ENCODE data around the gene SPATA13.
"Not testable (repeated sequence)": the region's sequence is repeated elsewhere in the genome, so short reads cannot be mapped to it uniquely, and the experiment has no call there.

The SPATA13 gene

DNA sequence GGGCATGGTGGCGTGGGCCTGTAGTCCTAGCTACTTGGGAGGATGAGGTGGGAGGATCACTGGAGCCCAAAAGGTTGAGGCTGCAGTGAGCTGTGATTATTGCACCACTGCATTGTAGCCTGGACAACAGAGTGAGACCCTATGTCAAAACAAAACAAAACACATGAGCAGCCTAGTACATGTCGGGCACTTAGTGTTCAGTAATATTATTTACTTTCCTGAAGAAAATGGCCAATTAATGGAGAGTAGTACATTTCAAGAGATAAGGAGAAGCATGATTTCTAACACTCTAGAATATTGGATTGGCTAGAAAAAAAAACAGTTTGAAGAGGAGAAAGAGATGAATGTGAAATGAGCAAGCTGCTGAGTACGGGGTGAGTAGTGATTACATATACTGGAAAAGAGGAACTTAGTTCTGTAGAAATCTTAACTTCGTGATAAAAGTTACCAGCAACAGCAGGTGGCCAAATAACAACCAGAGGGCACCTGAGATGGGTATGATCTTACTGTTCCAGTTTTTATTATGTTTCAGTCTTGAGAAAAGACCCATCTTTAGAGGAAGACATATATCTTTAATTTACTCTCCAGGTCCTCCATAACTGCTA, 36.2 kb downstream of the SPATA13 start:
- DNase-seq (ENCODE audit: low read depth) = no peak

DNA sequence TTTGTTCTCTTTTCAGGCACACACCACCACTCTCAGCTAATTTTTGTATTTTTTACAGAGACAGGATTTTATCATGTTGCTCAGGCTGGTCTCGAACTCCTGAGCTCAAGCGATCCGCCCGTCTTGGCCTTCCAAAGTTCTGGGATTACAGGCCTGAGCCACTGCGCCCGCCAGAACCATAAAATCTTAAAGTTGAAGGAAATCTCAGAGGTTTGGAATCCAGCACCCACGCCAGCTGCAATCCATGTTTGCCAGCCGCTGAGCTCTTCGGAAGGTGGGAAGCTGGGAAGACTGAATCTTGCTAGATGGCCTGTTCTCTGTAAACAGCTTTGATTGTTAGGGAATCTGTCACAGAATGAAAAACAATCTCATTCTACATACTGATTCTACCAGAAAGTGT, 38.5 kb downstream of the SPATA13 start:
- no peak for DNase-seq (ENCODE audit: low read depth)

DNA sequence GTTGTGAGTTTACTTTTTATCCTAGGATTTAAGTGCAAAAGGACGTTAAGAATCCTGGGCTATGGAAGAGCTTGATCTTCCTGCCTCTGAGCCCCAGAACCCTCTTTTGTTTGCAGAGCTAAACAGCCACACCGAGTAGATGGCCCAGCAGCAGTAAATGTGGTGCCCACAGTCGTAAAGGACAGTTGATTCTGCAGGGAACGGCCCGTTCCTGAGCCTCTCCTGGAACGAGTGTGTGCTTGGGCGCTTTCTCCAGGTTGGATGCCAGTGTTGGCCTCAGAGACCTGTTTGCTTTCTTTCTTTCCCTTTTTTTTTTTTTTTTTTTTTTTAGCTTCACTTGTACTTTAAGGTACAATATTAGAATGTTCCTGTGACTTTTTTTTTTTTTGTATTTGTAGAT, 41.7 kb downstream of the SPATA13 start:
- DNase-seq (ENCODE audit: low read depth) = no peak

DNA sequence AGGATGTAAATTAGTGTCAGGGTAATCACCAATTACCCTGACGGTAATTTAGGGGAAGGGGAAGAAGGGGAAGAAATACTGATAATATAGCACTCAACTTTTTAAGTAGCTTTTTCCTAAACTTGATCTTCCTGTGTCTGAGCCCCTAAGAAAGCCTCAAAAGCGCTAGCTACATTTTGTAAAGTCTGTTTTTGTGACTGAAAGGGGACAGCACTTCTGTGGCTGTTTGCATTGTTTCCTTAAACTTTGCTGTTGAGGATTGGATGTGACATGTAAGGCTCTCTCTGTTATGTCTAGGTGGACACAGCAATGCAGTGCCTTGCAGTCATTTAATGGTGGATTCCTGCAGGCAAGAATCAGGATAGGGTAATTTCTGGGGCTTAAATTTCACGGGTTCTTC, 42.8 kb downstream of the SPATA13 start:
- no peak for DNase-seq (ENCODE audit: low read depth)

DNA sequence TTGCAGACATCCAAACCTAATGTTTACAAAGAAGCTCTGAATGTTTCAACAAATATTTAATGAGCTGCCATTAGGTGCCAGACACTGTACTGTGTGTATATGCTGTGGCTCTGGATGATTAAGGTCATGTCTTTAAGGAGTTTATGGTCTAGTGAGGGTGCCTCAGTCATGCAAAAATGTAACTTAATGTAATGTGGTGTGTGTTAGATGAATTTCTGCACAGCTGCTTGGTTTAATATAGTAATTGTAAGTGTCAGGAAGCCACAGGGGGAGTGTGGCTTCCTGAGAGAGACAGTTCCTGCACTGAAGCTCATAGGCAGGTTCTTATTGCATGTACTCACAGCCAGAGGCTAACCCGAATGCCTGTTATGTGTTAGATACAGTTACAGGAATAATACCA, 43.3 kb downstream of the SPATA13 start:
- DNase-seq (ENCODE audit: low read depth) = no peak

DNA sequence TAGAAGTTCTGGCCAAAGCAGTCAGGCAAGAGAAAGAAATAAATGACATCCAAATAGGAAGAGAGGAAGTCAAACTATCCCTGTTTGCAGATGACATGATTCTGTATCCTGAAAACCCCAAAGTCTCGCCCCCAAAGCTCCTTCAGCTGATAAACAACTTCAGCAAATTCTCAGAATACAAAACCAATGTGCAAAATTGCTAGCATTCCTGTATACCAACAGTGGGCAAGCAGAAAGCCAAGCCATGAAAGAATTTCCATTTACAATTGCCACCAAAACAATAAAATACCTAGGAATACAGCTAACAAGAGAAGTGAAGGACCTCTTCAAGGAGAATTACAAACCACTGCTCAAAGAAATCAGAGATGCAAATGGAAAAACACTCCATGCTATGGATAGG, 44.6 kb downstream of the SPATA13 start:
- DNase-seq (ENCODE audit: low read depth) = not testable (repeated sequence)

DNA sequence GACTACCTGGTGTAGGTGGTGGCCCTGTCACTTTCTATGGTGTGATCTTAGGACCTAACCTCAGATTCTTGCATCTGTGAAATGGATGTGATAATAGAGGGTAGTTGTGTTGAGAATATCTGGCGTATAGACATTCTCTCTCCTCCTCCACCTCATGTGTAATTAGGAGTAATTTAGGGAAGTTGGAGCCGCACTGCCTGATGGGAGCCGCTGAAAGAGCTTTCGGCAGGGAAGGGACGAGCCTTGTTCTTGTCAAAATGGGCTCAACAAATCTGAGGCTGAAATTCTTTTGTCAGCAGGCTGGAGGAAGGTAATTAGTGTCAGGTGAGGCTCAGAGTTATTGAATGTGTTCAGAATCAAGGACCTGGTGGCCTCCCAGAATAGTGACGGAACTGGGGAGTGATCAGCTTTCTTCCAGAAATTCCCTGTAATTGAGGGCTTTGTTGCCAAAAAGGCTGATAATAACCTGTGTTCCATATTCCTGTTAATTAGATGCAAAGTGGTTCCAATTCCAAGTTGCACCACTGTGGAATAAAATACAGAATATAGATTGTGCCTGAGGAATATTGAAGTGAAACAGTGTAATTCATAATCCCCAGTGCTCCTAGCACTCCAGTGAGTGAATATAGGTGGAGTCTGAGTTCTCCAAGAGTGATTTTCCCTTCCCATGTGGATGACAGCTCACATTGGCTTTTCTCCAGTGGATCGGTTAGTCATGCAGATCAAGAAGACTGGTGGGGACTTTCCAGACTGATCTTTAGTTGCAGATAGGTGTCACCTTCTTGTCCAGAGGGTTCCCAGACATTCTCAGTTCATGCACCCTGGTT, 47.5 kb downstream of the SPATA13 start:
- no peak for DNase-seq (ENCODE audit: low read depth)

DNA sequence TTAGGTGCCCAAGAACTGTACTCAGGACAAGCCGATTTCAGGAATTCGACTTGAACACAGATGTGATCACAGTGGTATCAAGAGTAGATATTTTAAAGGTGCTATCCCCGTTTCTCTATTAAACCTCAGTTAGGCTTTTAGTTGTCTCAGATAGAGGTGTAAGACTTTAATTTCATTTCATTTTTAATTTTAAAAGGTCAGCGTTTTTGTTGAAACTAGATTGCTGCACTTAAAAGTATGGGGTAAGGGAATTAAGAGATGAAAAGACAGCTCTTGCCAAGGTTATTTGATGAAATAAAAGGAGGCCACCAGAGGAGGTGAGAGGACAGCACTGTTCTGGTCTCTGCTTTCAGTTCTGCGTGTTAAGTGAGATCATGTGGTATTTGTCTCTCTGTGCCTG, 48.6 kb downstream of the SPATA13 start:
- no peak for DNase-seq (ENCODE audit: low read depth)

DNA sequence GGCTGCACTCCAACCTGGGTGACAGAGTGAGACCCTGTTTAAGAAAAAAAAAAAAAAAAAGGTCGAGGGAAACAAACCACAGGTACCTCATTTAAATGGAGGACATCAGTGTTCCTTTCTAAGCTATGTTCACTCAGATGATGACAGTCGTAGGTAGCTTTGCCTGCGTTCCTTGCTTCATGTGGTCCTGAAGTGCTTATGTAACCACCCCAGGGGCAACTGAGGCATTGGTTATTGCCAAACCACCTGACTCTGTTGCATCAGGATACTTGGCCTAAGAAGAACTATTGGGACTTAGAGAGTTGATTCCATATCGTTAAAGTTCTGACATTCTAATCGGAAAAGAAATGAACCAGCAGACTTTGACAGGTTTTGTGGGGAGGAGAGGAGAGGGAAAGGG, 51.7 kb downstream of the SPATA13 start:
- no peak for DNase-seq (ENCODE audit: low read depth)

DNA sequence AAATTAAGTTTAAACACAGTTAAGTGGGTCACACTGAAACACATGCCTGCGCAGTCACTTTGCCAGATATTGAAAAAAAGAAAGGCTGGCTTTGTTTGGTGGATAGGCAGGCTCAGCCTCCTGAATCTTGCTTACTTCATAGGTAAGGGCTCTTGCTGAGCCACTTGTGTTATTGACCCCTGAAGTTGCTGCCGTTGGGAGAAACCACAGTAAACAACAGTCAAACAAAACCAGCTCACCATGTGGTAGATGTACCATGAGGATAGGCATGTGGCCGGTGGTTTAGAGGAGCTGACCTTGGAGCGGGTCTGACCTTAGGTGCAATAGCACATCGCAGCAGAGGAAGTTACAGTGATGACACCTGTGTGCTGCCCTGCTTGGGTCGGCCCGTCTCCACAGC, 52.2 kb downstream of the SPATA13 start:
- no peak for DNase-seq (ENCODE audit: low read depth)

DNA sequence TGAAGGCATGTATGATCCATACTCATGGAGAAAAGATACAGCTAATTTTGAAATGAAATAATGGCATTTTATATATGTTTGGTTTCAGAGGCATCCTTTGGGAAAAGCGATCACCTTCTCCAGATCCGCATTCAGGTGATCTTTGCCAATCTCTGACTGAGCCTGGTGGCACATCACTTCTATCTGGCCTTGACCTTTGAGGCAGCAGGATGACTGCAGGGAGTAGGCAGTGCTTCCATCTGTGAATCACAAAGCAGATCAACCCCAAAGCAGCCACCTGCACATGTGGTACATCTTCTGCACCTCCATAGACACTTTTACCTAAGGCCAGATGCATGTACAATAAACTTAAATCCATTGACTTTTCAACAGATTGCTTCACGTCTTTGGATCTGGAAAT, 53.4 kb downstream of the SPATA13 start:
- DNase-seq (ENCODE audit: low read depth) = no peak

DNA sequence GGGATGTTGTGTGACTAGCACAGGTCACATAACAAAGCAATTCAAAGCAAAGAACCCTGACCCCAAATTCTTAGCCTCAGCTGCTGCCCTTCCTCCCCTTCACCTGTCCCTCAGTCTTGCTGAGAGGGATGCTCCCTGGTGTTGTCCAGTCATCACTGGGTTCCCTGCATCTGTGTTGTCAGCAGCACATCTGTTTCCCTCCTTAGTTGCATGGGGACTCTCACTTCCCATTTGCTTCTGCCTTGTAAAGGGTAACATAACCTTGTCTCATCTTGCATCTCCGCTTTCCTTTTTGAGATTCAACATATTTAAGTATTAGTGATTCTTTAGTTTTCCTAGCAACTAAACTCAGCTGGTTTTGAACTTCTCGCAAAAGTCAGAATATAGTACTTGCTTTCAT, 54.0 kb downstream of the SPATA13 start:
- DNase-seq (ENCODE audit: low read depth) = no peak

DNA sequence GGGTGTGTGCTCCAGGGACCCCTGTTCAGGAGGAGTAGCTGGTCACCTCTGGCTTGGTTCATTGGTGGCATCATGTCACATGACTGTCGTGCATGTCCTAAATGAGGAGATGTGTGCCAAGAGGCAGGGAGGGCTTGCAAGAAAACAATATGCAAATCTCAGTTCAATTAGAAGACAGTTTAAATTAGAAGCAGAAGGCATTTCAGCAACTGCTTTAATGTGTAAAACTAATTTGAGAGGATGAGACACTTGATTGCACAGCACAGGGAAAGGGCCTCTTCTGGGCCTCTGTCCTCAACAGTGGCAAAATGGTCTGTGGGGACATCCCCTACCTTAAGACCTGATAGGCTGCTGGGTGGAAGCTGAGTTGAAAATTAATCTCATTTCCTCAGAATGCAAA, 54.6 kb downstream of the SPATA13 start:
- DNase-seq (ENCODE audit: low read depth) = no peak

DNA sequence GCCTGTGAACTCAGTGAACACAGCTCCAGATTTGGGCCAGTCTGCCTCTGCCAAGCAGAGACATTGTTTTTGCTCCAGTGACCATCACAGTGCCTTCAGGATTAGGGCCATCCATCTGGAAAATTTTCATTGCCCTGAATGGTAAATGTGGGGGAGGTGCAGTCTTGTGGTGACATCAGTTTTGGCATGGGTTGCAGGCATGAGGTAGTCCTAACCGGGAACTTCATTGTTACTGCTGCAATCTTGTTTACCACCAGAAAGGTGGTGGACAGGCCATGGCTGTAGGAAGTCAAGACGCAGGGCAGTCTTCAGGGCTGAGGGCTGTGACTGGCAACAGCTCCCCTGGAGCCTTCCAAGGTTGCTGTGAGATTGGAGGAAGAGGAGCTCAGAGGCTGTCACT, 55.2 kb downstream of the SPATA13 start:
- DNase-seq (ENCODE audit: low read depth) = no peak

DNA sequence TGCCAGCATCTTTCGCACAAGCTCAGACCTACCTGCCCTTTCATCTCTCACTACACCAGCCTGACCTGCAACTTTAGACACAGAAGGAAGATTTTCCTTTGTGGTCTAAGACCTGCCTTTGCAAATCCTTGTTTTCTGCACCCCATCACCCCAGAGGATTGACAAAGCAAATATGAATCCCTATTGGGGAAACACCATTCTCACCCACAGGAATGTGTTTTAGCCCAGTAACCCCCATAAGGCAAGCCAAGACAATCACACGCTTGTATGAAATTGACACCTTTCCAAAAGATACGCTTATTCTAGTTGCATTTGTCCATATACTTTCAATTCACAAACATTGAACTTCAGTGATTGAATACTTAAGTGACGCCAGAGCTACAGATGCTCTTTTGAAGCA, 55.7 kb downstream of the SPATA13 start:
- DNase-seq (ENCODE audit: low read depth) = no peak

DNA sequence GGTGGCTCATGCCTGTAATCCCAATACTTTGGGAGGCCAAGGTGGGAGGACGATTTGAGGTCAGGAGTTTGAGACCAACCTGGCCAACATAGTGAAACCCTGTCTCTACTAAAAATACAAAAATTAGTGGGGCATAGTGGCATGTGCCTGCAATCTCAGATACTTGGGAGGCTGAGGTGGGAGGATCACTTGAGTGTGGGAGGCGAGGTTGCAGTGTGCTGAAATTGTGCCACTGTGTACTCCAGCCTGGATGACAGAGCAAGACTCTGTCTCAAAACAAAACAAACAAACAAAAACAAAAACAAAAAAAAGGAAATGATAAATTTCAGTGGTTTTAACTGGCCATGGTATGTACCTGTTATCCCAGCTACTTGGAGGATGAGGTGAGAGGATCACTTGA, 56.3 kb downstream of the SPATA13 start:
- DNase-seq (ENCODE audit: low read depth) = not testable (repeated sequence)

DNA sequence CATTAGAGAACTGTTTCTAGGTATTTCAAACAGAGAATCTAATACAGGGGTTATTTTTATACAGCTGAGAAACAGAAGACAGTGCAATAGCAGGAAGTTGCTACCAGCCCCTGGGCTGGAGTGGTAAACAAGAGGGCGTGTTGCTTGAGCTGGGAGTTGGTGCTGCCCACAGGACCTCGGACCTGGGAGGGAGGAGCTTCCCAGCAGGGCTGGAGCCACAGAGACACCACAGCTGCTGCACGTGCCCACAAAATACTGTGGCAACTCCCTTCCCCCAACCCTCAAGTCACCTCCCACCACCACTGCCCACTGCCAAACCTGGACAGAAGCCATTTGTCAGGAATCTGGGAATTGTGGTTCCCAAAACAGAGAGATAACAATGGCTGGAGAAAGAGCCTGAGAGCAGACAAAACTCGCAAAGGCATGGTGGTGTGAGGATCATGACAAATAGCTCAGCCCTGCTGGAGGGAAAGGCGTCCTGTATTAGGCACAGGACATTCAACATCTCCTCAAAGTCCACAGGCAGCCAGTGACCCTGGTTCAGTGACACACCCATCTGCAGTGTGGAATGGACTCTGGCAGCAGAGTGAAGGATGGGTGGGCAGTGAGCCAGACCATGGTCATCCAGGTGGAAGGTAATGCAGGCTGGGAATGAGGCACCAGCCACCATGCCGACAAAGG, 57.2 kb downstream of the SPATA13 start:
- no peak for DNase-seq (ENCODE audit: low read depth)

DNA sequence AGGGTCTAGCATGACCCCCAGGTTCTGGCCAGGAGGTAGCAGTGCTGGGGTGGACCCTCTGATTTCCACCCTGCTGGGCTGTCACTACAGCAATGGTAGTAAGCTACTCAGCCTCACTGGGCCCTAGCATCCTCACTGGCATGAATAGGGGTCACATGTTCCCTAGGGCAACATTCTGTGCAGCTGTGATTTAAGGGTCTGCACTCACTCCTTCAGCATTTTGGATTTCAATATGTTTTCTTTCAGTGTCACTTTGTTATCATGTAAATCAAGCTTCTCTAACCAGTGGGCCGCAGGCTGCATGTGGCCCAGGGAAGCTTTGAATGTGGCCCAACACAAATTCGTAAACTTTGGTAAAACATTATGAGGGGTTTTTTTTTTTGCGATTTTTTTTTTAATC, 57.8 kb downstream of the SPATA13 start:
- no peak for DNase-seq (ENCODE audit: low read depth)

DNA sequence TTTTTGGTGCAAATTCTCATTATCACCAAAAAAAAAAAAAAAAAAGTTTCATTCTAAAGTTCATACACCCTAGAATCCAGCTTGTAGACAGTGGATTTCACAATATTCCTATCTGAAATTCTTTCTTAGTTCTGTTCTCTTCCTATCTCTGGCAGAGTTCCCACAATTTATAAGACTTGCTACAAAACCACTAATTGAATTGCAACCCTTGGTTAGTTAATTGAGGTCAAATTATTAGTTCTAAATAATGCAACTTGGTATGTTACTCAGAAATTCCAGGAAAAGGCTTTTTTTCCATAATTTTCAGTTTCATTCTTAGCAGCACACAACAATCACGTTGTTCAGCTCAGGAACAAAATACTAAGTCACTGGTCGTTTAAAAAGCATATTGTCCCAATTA, 58.5 kb downstream of the SPATA13 start:
- no peak for DNase-seq (ENCODE audit: low read depth)

DNA sequence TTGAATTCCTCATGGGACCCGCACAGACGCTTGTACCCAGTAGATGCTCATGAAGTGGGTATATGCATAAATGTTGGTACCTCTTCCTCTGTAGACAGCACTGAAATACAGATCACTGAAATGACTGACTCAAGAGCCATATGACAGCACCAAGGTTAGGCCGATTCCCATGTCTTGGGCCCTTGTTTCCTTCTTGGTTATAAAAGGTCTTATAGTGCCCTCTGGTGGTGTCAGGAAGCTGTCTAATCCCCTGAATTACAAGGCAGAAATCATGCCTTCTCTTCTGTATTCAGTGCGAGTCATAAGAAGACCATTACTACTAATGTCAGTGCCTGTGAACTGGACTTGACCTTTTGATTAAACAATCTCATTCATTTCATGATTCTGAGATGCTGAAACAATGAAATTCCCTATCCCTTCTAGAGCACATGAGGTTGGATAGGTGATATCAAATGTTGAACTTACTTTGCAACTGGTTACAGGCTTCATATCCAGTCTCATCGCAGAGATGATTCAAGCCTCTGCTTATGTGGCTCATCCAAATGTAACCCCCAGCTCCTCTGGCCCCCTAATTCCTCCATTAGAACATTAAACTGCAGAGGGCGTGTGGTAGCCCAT, 59.7 kb downstream of the SPATA13 start:
- DNase-seq (ENCODE audit: low read depth) = no peak

DNA sequence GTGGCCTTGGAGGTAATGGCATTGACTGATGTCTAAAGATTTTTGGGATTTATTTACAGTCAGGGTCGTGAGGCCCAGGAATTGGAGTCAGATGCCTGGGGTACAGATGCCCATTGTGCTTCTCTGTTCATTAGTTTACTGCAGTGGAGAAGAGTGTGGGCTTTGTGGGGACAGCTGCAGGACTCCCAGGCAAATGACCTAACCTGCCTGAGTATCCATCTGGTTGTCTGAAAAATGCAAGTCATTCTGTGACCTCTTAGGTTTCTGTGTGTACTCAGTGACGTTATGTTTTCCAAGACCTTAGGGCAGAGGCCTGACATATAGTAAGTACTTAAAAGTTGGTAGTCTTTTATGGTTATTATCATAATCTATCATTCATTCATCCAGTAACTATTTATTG, 60.5 kb downstream of the SPATA13 start:
- no peak for DNase-seq (ENCODE audit: low read depth)

DNA sequence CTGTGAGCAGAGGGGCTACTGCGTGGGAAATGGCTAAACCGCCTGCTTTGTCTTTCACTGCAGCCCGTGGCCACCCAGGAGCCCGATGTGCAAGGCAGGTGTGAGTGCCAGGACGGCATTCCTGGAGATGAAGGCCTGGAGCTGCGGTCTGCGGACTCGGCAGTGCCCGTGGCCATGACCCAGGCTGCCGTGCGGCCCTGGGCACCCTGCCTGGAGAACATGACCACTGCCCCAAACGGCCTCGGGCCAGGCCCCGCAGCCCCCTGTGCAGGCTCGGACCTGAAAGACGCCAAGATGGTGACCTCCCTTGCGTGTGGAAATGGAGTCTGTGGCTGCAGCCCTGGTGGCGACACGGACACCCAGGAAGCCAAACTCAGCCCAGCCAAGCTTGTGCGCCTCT, 62.2 kb downstream of the SPATA13 start:
- no peak for DNase-seq (ENCODE audit: low read depth)

Measured in stimulated activated CD8-positive, alpha-beta memory T cell treated with anti-CD3 and anti-CD28 coated beads, Interleukin-15, amount 100 ng/mL, for 1 hour (primary cell).